Prostate gland (tissue), 2 donors: ENCODE results near the gene GULP1. TPM values are rescaled to one million over a fixed set of nuclear protein-coding genes. Genes with fewer than 3 reads are reported as not detected.

Source experiments
- DNase-seq: peaks from one replicate; pipeline ENCODE4 v3.0.0-alpha.2; 2019; ENCODE audit warnings: low spot score
- H3K27ac ChIP-seq, 2 donors: fragments of 200-600 bp; sonication (generic); 2 replicates each; pipeline ENCODE4 v1.5.1; 2017 to 2019
- H3K27me3 ChIP-seq: fragments of 200-600 bp; sonication (generic); replicated peaks from 2 replicates; pipeline ENCODE4 v1.5.1; 2019; ENCODE audit not compliant: insufficient read depth
- H3K36me3 ChIP-seq, 2 donors: fragments of 200-600 bp; sonication (generic); 1 replicate in 1 of 2; 2 replicates in 1 of 2; pipeline versions ENCODE4 v1.5.1 to v1.8.1; 2017 to 2019
- H3K4me1 ChIP-seq: fragments of 200-600 bp; sonication (generic); replicated peaks from 2 replicates; pipeline ENCODE4 v1.5.1; 2019
- H3K4me3 ChIP-seq, 2 donors: fragments of 200-600 bp; sonication (generic); 2 replicates each; pipeline ENCODE4 v1.5.1; 2017 to 2019
- H3K9me3 ChIP-seq: fragments of 200-600 bp; sonication (generic); 2 replicates; pipeline ENCODE4 v1.5.1; 2017
- POLR2A ChIP-seq: fragments of 450-650 bp; IDR thresholded peaks from one replicate; pipeline ENCODE4 v1.6.1; 2016; ENCODE audit warnings: antibody characterized with exemption, mild to moderate bottlenecking
- POLR2AphosphoS5 ChIP-seq: sonication (generic); formaldehyde crosslinking; IDR thresholded peaks from one replicate; pipeline ENCODE4 v1.6.1; 2017; ENCODE audit warnings: antibody characterized with exemption
- WGBS: methylation state at CpG from one replicate; pipeline ENCODE4 v1.1.5; 2018; 5-methylcytosine and 5-hydroxymethylcytosine counted together
- intact Hi-C: fragments of 100-400 bp; cut with DNase I; formaldehyde crosslinking; loops from one replicate; pipeline ENCODE4 v1.14.2; 2022
- total RNA-seq, 2 donors: library from RNA; depleted of rRNA; stranded (reverse); fragments of >200 nt; gene quantifications; one replicate each; pipeline ENCODE4 v1.1.0, GENCODE V29; 2016
- TF ChIP-seq, protein P1 (sequence below), 4 experiments: fragments of 200-600 bp in 2 of 4; fragments of 450-650 bp in 2 of 4; sonication (generic) in 2 of 4; IDR thresholded peaks; 1 replicate in 3 of 4; 2 replicates in 1 of 4; pipeline ENCODE4 v1.5.1; 2016 to 2019; ENCODE audit warnings: antibody characterized with exemption in 4 of 4, mild to moderate bottlenecking in 2 of 4, moderate library complexity in 2 of 4

Gene GULP1
- total RNA-seq, 2 donors from 2014 or later: 29.3 to 45.4 TPM

DNA sequence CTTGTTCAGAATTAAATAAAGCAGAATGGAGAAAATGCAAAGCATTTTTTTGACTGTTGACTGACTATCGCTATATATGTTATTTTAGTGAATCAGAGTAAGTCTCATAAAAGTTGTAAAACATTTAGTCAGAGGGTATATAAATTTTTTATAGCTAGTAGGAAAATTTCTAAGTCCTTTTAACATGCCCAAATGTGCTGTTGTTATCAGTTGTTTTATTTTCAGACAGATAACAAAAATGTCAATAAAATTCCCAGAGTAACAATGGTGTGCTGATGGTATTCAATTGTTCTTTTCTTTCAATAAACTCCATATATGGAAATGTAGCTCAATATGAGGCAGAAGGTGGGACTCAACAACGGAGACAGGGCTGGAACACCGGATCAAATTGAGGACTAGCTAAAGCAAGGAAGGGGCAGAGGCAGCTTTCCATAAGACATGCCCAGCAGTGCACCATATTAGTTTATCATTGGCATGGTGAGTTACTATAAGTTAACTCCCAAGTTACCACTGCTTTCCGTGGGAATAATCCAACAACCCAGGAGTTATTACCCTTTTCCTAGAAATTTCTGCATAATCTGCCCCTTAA, 26.6 kb downstream of the GULP1 start:
- H3K36me3 ChIP-seq: no peaks in the 10 kb centered on the region
- H3K27ac ChIP-seq: no peak overlapping the region
- H3K4me3 ChIP-seq: no peak overlapping the region
- H3K9me3 ChIP-seq: no peaks in the 10 kb centered on the region
- intact Hi-C loops: no loop called here
- H3K27me3 ChIP-seq: no peaks in the 10 kb centered on the region
- no peak for DNase-seq
- peaks cover 8% of the 10 kb centered on the region for H3K4me1 ChIP-seq
- WGBS: 37% methylated on average over 4 of the region's 4 CpGs
- TF ChIP-seq POLR2A (no peak), POLR2AphosphoS5 (no peak)
- TF ChIP-seq, protein P1, sequence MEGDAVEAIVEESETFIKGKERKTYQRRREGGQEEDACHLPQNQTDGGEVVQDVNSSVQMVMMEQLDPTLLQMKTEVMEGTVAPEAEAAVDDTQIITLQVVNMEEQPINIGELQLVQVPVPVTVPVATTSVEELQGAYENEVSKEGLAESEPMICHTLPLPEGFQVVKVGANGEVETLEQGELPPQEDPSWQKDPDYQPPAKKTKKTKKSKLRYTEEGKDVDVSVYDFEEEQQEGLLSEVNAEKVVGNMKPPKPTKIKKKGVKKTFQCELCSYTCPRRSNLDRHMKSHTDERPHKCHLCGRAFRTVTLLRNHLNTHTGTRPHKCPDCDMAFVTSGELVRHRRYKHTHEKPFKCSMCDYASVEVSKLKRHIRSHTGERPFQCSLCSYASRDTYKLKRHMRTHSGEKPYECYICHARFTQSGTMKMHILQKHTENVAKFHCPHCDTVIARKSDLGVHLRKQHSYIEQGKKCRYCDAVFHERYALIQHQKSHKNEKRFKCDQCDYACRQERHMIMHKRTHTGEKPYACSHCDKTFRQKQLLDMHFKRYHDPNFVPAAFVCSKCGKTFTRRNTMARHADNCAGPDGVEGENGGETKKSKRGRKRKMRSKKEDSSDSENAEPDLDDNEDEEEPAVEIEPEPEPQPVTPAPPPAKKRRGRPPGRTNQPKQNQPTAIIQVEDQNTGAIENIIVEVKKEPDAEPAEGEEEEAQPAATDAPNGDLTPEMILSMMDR (IDR thresholded peaks at IDR 0.05): no peak

DNA sequence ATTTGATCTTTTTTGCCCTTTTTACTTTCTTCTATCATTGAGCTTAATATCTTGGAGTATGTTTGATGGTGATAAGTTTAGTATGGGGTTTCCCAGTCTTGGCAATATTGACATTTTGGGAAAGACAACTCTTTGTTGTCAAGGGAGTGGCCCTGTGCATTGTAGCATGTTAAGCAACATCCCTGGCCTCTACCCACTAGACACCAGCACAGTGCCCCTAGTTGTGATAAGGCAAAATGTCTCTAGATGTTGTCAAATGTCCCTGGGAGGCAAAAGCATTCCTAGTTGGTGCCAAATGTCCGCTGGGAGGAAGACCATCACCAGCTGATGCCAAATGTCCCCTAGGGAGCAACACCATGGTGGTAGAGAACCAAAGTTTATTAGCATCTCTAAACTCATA, 28.2 kb downstream of the GULP1 start:
- WGBS: 94% methylated on average over 1 of the region's 1 CpG
- H3K27ac ChIP-seq: no peak overlapping the region
- H3K27me3 ChIP-seq: no peaks in the 10 kb centered on the region
- intact Hi-C loops: no loop called here
- peaks cover 9% of the 10 kb centered on the region for H3K4me1 ChIP-seq
- no peaks in the 10 kb centered on the region for H3K9me3 ChIP-seq
- no peak for TF ChIP-seq POLR2AphosphoS5
- no peak for TF ChIP-seq POLR2A
- TF ChIP-seq, protein P1 (IDR thresholded peaks at IDR 0.05): no peak
- no peak overlapping the region for H3K4me3 ChIP-seq
- no peaks in the 10 kb centered on the region for H3K36me3 ChIP-seq
- no peak for DNase-seq

DNA sequence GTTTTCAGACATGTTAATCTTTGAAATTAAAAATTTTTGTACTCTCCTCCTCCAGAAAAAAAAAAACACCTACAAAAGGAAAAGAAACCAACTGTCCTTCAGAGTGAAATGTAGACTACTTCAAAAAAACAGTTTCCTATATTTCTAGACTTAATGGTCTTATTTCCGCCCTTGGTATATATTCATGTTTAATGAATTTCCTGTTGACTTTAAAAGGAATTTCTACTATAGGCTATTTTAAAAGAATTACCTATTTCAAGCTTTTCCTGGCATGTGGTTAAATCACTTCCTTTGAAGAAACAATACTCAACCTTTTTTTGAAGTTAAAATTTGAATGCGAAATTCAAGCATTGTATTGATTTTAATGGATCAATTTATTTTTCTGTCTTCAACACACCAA, 29.2 kb downstream of the GULP1 start:
- H3K27ac ChIP-seq: no peak overlapping the region
- no peaks in the 10 kb centered on the region for H3K27me3 ChIP-seq
- TF ChIP-seq POLR2AphosphoS5 (no peak), POLR2A (no peak)
- TF ChIP-seq, protein P1 (IDR thresholded peaks at IDR 0.05): no peak
- peaks cover 9% of the 10 kb centered on the region for H3K4me1 ChIP-seq
- intact Hi-C loops: no loop called here
- DNase-seq: no peak
- 72% methylated on average over 2 of the region's 2 CpGs for whole genome bisulfite sequencing
- no peak overlapping the region for H3K4me3 ChIP-seq
- no peaks in the 10 kb centered on the region for H3K9me3 ChIP-seq
- H3K36me3 ChIP-seq: no peaks in the 10 kb centered on the region

DNA sequence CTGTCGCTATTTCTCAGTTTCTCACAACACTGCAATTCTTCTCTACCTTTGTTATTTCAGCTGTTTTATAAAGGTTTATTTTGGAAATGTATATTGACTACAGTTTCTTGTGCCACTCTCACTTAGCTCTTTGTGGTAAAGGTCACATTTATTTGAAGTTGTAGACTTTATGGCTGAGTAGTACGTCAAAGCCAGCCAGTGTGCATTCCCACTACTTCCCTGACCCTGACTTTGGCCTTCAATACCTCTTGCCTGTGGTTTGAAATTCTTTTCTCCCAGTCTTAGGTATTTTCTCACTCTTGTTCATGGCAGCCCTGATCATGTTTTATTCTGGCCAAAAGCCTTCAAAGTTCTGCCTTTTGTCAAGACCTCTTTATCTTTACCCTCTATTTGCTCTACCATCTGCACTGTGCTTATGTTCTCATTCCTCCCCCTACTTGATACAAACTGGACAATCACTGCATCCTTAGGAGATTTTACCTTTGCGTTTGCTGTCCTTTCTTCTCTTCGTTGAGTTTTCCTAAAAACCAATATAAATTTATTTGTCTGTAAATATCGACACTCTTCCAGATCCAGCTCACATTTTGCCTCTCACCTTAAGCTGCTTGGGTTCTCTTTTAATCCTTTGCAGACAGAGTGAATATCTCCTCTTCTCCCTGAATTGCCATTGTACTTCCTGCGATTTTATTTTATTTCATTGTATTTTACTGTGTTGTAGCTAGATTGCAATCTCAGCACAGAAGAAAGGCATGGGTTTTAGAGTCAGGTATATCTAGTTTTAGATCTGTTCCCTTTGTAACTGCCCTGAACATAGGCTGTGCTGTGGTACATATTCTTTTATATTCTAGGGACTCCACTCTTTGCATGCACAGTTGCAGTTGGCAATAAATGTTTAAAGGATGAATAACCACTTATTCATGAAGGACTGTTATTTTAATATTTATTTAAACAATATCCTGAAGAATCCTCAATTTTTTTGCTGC, 31.2 kb downstream of the GULP1 start:
- H3K27me3 ChIP-seq: no peaks in the 10 kb centered on the region
- peaks cover 9% of the 10 kb centered on the region for H3K4me1 ChIP-seq
- 45% methylated on average over 6 of the region's 6 CpGs for WGBS
- intact Hi-C loops: no loop called here
- no peak overlapping the region for H3K4me3 ChIP-seq
- no peak for DNase-seq
- H3K36me3 ChIP-seq: no peaks in the 10 kb centered on the region
- TF ChIP-seq POLR2A (no peak), POLR2AphosphoS5 (no peak)
- TF ChIP-seq, protein P1 (IDR thresholded peaks at IDR 0.05): no peak
- no peaks in the 10 kb centered on the region for H3K9me3 ChIP-seq
- peak overlapping the region in 1 of 2 donors; percentile 11 for H3K27ac ChIP-seq
